IPS-11a (cell line): Measurements from ENCODE around the gene UBE2C.

Experiments
- H3K4me3 ChIP-seq: one replicate; pipeline ENCODE4 v1.5.1; 2013; ENCODE audit warnings: low read depth, low read length, control low read depth

The UBE2C gene

DNA sequence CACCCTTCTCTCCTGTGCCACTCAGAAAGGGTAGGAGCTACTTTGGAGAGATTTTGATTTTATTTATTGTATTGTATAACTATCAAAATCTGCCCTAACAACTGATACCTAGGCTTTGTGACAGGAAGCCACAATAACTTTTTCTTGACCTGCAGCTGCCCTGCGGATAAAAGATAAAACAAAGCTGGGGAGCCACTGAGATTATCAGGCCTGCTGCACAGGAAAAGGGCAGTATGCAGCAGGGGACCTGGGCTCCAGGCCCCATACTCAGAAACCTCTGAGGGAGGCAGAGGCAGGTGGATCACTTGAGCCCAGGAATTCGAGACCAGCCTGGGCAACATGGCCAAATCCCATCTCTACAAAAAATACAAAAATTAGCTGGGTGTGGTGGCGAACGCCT lies 20.2 kb downstream of the UBE2C start:
- no peak overlapping the region for H3K4me3 ChIP-seq

DNA sequence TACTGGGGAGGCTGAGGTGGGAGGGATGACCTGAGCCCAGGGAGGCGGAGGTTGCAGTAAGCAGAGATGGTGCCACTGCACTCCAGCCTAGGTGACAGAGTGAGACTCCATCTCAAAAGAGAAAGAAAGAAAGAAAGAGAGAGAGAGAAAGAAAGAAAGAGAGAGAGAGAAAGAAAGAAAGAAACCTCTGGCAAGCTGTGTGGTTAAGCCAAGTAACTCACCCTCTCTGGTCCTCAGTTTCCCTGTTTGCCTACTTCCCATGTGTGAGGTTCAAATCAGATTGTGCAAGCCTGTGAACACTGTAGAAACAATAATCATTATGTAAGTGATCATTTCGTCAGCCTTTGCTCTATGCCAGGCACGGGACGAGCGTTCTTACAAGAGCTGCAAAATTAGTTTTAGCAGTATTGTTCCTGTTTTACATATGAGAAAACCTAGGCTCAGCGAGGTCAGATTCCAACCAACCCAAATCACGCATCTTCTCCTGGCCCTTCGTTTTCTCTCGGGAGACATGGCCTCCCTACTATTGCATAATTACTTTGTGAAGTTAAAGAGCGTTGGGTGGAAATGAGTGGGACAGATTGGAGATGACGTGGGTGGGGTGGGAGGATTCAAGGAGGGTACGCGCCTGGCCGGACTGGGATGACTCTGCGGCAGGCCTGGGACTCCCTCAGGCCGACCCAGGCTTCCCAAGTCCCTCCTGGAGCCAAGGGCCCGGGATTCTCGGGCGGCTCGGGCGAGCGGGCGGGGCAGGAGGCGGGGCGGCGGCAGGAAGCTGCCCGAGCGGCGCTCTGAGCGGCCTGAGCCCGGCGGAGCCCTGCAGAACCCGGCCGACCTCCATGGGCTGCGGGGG lies 20.8 kb downstream of the UBE2C start, which contains the start of gene SNX21:
Gene SNX21 (plus strand): TSS at position 770 of the 853 bp plus-strand sequence. CDS start 121 bp downstream, outside the sequence.
- H3K4me3 ChIP-seq = peak within 1 kb of the TSS; percentile 52

DNA sequence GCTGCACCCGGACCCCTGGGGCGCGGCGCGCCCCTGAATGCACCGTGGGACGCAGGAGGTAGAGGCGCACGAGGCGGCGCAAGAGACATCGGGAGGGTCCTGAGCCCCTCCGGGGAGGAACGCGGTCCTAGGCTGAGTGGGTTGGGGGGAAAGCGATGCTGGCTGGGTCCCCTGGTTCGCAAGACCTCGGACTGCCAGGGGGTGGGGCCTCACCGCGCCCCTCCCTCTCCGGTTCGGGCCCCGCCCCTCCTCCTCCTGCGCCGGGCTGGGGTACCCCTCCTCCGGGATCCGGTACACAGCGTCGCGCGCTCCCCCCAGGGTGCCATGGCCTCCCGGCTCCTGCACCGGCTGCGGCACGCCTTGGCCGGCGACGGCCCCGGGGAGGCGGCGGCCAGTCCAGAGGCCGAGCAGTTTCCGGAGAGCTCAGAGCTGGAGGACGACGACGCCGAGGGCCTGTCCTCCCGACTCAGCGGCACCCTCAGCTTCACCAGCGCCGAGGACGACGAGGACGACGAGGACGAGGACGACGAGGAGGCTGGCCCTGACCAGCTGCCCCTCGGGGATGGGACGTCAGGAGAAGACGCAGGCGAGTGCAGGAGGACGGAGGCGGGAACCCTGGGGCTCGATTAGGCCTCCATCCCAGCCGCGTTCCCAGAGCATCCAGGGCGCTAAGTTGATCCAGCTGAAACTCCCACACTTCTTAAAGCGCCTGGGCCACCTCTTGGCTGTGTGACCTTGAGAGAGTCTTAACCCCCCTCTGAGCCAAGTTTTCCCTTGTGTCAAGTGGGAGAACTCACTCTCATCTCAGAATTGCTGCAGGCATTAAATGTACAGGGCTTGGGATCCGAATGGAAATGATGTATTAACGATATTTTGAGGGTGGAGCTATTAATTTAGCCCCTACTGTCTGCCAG lies 21.7 kb downstream of the UBE2C start:
- H3K4me3 ChIP-seq = peak overlapping the region; percentile 52

DNA sequence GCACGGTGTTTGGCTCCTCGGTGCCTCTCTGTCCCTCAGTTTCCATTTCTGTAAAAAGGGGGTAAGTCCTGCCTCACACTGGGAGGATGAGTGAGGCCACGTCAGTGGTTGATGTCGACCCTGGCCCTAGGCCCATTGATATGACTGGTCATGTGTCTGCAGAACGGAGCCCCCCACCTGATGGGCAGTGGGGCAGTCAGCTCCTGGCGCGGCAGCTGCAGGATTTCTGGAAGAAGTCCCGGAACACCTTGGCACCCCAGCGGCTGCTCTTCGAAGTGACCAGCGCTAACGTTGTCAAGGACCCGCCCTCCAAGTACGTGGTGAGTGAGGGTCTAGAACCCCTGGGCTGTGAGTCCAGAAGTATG lies 22.3 kb downstream of the UBE2C start:
- peak overlapping the region; percentile 52 for H3K4me3 ChIP-seq

DNA sequence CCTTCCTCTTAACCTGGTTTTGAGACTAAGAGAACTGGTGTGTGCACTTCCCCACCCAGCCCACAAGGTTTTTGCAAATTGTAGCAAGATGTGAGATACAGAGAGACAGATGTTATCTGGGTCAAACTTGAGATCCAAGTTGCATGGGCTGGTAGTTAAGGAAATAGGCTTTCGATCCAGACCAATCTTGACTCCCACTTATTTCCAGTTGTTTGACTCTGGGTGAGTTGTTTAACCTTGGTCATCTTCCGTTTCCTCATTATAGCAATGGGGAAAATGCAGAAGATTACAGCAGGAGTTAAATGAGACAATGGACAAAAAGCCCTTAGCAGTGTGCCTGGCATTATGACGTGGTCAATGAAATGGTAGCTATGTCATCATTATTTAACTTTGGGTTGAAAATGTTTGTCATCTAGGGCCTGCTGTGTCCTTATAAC lies 22.9 kb downstream of the UBE2C start:
- no peak overlapping the region for H3K4me3 ChIP-seq

DNA sequence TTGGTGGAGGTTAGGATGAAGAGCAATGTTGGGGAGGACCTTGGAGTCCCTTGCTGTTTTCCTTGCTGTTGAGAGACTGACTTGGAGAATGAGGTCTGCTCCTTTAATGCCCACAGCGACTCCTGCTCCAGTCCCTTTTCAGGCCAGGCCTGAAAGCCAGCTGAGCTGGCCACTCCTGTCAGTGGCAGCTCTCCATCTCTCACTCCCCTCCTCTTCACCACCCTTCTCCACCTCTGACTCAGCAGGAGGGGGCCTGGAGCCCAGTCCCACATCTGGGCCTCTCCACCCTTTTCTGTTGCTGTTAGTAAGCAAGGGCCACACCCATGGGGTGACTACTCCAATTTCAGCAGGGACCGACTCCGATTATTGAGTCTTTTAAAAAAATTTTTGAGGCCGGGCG lies 23.4 kb downstream of the UBE2C start:
- H3K4me3 ChIP-seq = no peak overlapping the region

DNA sequence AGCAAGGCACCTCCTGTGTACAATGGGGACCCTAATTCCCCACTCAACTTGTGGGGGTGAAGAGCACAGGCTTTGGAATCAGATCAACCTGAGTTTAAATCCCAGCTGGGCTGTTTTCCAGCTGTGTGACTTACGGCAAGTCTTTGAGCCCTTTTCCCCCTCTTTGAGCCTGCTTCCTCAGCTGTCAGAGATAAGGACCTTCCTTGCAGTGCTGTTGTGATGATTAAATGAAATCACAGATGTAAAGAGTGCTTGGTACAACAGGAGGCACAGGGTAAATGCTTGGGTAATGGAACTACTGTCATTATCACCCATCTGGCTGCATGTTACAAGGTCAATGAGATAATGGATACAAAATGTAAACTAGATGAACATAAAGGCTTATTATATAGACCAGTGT lies 24.4 kb downstream of the UBE2C start:
- no peak overlapping the region for H3K4me3 ChIP-seq

DNA sequence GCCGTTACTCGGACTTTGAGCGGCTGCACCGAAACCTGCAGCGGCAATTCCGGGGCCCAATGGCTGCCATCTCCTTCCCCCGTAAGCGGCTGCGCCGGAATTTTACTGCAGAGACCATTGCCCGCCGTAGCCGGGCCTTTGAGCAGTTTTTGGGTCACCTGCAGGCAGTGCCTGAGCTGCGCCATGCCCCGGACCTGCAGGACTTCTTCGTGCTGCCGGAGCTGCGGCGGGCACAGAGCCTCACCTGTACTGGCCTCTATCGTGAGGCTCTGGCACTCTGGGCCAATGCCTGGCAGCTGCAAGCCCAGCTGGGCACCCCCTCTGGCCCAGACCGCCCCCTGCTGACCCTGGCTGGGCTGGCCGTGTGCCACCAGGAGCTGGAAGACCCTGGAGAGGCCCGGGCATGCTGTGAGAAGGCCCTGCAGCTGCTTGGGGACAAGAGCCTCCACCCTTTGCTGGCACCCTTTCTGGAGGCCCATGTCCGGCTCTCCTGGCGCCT lies 28.3 kb downstream of the UBE2C start:
- H3K4me3 ChIP-seq = no peak overlapping the region

DNA sequence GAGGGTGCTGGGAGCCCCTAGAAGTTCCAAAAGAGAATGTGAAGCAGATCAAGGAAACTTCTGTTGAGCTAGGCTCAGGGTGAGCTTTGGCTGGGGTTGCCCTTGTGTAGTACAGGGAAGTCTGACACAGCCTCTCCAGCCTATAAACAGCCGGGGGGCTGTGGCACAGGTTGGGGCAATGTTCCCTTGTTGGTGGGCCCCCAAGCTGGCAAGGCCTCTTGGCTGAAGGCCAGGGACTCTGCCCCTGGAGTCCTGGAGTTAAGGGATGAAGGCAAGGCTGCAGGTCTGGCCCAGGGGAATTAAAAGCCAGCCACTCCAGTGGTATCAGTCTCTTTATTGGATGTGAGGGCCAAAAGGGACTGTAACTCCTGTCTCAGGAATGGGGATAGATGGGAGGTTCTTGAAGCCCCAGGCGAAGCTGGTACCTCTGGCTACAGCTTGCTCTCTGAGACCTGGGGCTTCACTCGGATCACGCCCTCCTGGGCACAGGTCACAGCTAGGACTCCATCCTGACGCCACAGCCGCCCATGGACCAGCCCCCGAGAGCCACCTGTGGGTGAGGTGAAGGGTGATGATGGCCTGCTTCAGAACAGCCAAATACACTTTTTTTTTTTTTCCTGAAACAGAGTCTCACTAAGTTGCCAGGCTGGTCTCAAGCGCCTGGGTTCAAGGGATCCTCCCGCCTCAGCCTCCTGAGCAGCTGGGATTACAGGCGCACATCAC lies 29.1 kb downstream of the UBE2C start:
- H3K4me3 ChIP-seq = no peak overlapping the region

DNA sequence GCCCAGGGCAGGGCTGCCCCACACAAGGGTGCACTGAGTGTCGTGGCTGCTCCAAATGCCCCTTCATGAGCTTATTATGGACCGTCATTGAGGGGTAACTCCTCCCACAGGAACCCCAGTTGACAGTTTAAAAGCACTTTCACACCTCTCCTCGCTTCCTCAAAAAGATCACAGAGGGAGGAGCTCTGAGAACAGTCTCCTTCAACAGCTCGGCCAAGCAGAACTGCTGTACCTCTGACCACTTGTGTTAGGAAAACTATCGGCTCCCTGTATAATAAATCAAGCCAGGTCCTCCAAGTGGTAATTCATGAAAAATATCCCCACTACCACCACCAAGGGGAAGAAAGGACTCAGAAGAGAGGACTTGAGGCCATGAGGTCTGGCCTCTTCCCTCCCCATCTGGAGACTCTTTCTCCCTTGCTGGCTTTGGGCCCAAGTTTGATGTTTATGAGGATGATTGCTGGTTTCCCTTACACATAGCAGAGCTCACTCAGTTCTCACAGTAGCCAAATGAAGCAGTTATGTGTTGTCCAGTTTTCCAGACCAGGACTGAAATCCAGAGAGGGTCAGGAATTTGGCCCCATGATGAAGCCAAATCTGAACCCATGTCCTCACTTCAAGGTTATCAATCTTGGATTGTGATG lies 29.8 kb downstream of the UBE2C start:
- no peak overlapping the region for H3K4me3 ChIP-seq

DNA sequence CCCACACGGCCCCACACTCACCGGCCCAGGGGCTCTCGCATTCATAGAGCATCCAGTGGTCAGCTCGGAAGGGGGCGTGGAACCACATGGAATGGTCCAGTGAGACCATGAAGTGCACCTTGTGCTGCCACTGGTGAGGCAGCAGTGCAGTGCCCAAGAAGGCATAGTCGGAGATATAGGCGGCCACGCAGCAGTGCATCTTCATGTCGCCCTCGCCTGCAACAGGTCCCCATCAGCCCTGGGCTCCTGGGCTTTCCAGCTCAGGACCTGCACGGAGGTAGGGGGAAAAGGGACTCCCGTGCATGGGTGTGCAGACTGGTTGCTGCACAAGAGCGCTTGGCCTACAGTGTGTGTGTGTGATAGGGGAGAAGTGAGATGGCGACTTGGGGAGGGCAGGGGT lies 31.1 kb downstream of the UBE2C start:
- no peak overlapping the region for H3K4me3 ChIP-seq

DNA sequence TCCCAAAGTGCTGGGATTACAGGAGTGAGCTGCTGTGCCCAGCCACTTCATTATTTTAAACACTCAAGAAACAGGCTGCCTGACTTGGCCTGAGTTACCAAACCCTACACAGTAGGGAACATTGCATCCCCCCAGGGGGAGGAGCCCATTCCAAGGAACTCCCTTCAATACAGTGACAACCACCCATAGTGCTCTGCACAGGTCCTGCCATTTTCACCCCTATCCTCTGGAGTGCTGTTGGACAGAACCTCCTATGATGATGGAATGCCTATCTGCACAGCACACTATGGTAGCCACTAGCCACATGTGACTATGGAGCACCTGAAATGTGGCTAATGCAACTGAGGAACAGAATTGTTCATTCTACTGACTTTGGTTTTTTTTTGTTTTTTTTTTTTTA lies 33.0 kb downstream of the UBE2C start:
- no peak overlapping the region for H3K4me3 ChIP-seq

DNA sequence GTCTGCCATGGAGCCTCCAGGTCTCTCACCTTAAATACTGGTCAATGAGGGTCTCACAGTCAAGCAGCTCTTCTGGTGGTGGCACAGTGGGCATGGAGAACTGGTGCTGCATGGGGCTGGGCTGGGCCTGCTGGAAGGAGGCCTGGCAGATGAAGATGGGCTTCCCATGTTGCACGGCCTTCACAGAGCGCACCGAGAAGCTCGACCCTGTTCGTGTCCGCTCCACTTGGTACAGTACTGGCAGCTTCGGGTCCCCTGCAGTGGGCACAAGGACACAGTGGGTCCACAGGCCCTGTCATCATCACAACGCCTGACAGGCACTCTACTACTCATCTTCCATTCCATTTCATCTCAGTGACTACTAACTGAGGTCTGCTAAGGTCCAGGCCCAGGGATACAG lies 36.0 kb downstream of the UBE2C start:
- no peak overlapping the region for H3K4me3 ChIP-seq

DNA sequence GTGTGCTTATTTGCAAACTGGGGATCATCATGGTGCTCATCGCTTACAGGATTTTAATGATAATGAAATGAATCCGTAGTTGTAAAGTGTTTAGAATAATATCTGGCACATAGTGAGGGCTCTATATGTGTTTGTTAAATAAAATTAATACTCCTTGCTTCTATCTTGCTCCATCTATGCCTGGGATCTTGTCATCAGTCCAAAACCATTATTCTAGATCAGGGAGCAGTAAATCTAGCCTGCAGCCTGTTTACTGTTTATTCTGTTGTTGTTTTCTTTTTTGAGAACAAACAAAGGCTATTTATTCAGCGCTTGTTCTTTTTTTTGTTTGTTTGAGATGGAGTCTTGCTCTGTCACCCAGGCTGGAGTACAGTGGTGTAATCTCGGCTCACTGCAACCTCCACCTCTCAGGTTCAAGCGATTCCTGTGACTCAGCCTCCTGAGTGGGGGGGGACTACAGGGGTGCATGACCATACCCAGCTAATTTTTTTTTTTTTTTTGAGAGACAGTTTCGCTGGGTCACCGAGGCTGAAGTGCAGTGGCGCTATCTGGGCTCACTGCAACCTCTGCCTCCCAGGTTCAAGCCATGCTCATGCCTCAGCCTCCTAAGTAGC lies 36.6 kb downstream of the UBE2C start:
- H3K4me3 ChIP-seq = no peak overlapping the region

DNA sequence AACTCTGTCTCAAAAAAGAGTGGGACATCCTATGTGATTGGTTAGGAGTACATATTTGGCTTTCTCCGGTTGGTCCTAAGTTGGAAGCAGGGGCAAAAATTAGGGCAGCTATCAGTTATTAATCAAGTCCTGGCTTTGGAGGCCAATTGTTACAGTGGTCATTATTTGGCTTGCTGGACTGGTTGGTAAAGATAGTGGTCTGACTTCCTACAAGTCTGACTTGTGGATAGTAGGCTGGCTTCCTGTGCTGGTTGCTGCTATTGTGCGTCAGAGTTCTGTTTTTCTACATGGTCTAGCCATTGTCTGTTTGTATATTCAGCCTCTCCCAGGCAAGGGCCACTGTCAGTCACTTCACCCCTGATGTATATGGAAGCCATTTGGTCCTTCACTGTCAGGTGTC lies 37.8 kb downstream of the UBE2C start:
- H3K4me3 ChIP-seq = no peak overlapping the region

DNA sequence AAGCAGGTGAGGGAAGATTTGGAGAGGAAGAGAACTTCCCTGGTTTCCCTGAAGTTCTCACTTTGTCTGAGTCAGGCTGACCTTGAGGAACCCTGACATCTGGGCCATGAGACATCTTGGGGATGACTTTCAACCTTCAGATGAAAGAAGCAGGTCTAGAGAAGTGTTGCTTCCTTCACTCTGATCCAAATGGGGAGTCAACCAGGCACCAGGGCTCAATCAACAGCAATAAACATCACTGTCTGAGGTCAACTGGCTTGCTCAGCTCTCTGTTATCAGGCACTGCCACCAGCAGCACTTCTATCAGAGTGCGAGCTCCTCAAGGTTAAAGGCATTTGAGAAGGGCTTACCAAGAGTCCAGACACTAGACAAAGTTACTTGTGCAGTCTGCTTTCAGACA lies 38.5 kb downstream of the UBE2C start:
- no peak overlapping the region for H3K4me3 ChIP-seq

DNA sequence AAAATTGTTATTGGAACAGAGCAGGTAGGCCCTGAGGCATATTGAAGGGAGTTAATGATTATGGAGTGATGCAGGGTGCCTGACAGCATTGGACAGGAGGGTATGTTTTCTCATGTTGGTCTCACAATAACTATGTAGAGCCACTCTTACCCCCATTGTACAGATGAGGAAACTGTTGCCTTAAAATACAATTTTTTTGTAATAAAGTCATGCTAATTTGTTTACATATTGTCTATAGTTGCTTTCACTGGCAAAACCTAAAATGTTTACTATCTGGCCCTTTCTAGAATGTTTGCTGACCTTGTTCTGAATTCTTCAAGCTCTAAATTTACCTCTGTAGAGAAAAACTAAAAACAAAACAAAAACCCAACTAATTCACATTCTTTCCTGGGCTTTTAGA lies 39.1 kb downstream of the UBE2C start:
- H3K4me3 ChIP-seq = no peak overlapping the region

DNA sequence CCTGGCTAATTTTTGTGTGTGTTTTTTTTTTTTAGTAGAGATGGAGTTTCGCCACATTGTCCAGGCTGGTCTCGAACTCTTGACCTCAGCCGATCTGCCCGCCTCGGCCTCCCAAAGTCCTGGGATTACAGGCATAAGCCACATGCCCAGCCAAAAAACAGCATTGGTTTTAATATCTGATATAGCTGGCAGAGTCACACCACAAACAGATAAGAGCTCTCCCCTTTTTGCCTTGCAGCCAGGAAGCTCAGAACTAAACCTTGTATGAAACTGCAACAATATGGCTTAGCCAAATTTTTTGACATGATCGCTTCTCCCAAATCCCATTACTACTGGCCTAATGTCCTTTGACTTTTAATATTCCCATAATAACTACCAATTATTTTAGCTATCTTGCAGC lies 39.9 kb downstream of the UBE2C start:
- no peak overlapping the region for H3K4me3 ChIP-seq

DNA sequence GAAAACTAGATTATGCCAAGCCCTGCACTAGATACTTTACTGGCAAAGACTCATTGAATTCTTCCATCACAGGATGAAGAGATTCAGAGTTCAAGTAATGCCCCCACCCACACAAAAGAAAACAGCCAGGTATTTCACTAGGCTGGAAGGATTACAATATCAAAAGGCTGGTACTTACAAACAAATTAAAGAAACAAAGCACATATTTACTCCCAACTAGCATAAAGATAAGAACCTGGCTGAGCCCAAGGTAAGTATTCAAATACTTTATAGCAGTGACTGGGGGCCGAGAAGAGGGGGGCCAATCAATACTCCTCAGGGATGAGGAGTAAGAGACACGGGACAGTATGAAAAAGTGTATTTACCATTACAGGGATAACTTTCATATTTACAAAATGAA lies 41.0 kb downstream of the UBE2C start:
- no peak overlapping the region for H3K4me3 ChIP-seq
